Neural cell (in vitro differentiated cells): ENCODE results near the gene TNS3.

Source experiments
- CTCF ChIP-seq: fragments of 450-650 bp; IDR thresholded peaks from 2 replicates; pipeline ENCODE4 v1.5.1; 2014; ENCODE audit warnings: antibody characterized with exemption, mild to moderate bottlenecking, moderate library complexity; ENCODE audit not compliant: poor library complexity, severe bottlenecking
- EZH2 ChIP-seq: fragments of 200-600, 300-800 bp; shearing (Covaris generic), sonication (generic); IDR thresholded peaks from 2 replicates; pipeline ENCODE4 v1.6.1; 2014; ENCODE audit warnings: antibody characterized with exemption, low read length, borderline replicate concordance, mild to moderate bottlenecking; ENCODE audit not compliant: insufficient read depth, poor library complexity, severe bottlenecking
- MXI1 ChIP-seq: fragments of 450-650 bp; conservative IDR thresholded peaks from 2 replicates; pipeline ENCODE4 v1.6.1; 2014; ENCODE audit warnings: antibody characterized with exemption, mild to moderate bottlenecking; ENCODE audit not compliant: poor library complexity, severe bottlenecking
- POLR2AphosphoS5 ChIP-seq: IDR thresholded peaks from 2 replicates; pipeline ENCODE4 v1.6.1; 2012

DNA sequence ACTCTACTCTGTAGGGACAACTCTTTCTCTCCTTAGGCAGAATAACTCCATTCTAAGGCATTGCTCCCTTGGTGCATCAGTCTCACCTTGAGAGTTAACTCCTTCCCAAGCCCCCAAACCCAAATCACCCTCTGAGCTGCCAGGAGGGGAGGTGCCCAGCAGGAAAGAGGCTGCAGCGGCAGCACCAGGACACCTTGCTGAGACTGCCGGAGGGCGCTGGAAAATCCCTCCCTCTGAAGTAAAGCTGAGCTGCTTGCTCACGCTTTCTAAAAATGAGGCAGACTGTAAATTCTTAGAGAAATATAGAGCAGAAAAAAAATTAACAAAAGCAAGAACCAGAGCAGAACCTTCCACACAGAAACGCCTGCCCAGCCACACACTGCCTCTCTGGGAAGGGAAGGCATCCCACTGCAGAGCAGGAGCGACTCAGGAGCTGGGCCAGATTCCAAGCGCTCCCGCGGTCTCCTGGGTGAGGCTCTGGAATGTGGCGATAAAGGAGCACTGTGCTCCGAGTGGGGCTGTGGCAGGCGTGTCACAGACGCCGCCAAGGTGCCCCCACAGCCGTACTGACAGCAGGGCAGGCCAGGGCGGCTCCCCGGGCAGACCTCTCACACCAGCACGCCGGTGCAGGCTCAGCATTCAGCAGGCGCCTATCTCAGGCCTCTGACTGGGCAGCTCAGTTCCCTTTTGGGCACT, 202.1 kb downstream of the TNS3 start:
- TF ChIP-seq CTCF (no peak), EZH2 (no peak), MXI1 (no peak), POLR2AphosphoS5 (no peak)
